Ascending aorta (tissue), 2 donors: ENCODE data around the gene SLC52A3. TPM values are rescaled to one million over a fixed set of nuclear protein-coding genes. Genes with fewer than 3 reads are reported as not detected.
"Not testable (repeated sequence)": the region's sequence is repeated elsewhere in the genome, so short reads cannot be mapped to it uniquely, and the experiment has no call there.

Experiments
- DNase-seq, 2 donors: peaks; one replicate each; pipeline ENCODE4 v3.0.0-alpha.2; 2019; ENCODE audit warnings: low spot score in 2 of 2
- H3K27ac ChIP-seq, 2 donors: fragments of 200-600 bp; sonication (generic); one replicate each; pipeline ENCODE4 v1.5.1; 2016 to 2017; ENCODE audit warnings: mild to moderate bottlenecking in 1 of 2
- H3K27me3 ChIP-seq: fragments of 200-600 bp; sonication (generic); one replicate; pipeline ENCODE4 v1.5.1; 2017
- H3K36me3 ChIP-seq, 2 donors: fragments of 200-600 bp; sonication (generic); one replicate each; pipeline ENCODE4 v1.5.1; 2016
- H3K4me1 ChIP-seq, 2 donors: fragments of 200-600 bp; sonication (generic); one replicate each; pipeline ENCODE4 v1.5.1; 2016 to 2017; ENCODE audit warnings: mild to moderate bottlenecking in 1 of 2
- H3K4me3 ChIP-seq, 2 donors: fragments of 200-600 bp; sonication (generic); one replicate each; pipeline ENCODE4 v1.5.1; 2016 to 2017; ENCODE audit warnings: mild to moderate bottlenecking in 1 of 2
- H3K9me3 ChIP-seq, 2 donors: fragments of 200-600 bp; sonication (generic); one replicate each; pipeline ENCODE4 v1.5.1; 2016
- CTCF ChIP-seq, 3 experiments: fragments of 200-600 bp in 2 of 3; fragments of 450-650 bp in 1 of 3; sonication (generic) in 2 of 3; IDR thresholded peaks; one replicate each; pipeline ENCODE4 v1.5.1; 2016 to 2019; ENCODE audit warnings: antibody characterized with exemption in 3 of 3, mild to moderate bottlenecking in 1 of 3, moderate library complexity in 1 of 3
- intact Hi-C: fragments of 100-400 bp; cut with DNase I; formaldehyde crosslinking; loops from one replicate; pipeline ENCODE4 v1.15.1; 2023
- total RNA-seq: library from RNA; depleted of rRNA; stranded (reverse); fragments of >200 nt; gene quantifications from one replicate; pipeline ENCODE4 v1.1.0, GENCODE V29; 2016

Gene SLC52A3
- total RNA-seq, 1 donor from 2014 or later: 3.0 TPM

- Histone ChIP-seq H3K9me3 (no peaks in the 10 kb centered on the region), H3K27me3 (no peaks in the 10 kb centered on the region), H3K27ac (no peak overlapping the region), H3K4me1 (no peaks in the 10 kb centered on the region), H3K36me3 (no peaks in the 10 kb centered on the region), H3K4me3 (no peak overlapping the region)
- intact Hi-C loops: no loop called here
- no peak for TF ChIP-seq CTCF (IDR thresholded peaks at IDR 0.05)
- DNase-seq: no peak
These were observed 37.4 kb upstream of the SLC52A3 start for GRCh38 chr20:805713-806112.

GRCh38 chr20:801678-802077 is 33.4 kb upstream of the SLC52A3 start:
- Histone ChIP-seq H3K4me3 (no peak overlapping the region), H3K27ac (no peak overlapping the region), H3K27me3 (no peaks in the 10 kb centered on the region), H3K4me1 (no peaks in the 10 kb centered on the region), H3K9me3 (no peaks in the 10 kb centered on the region), H3K36me3 (no peaks in the 10 kb centered on the region)
- no peak for DNase-seq
- TF ChIP-seq CTCF (IDR thresholded peaks at IDR 0.05): no peak
- intact Hi-C loops: no loop called here

- not testable (repeated sequence) for H3K27ac ChIP-seq, H3K27me3 ChIP-seq, H3K4me1 ChIP-seq
These were observed 31.7 kb upstream of the SLC52A3 start for GRCh38 chr20:800026-800425.

GRCh38 chr20:798746-799145 is 30.4 kb upstream of the SLC52A3 start:
- H3K27ac ChIP-seq, H3K4me1 ChIP-seq, DNase-seq, intact Hi-C loops, H3K36me3 ChIP-seq, H3K9me3 ChIP-seq, H3K4me3 ChIP-seq, H3K27me3 ChIP-seq: not testable (repeated sequence)

More at GRCh38 chr20:800026-800425, 31.7 kb upstream of the SLC52A3 start:
- H3K36me3 ChIP-seq, H3K4me3 ChIP-seq, intact Hi-C loops, DNase-seq, H3K9me3 ChIP-seq: not testable (repeated sequence)

GRCh38 chr20:796921-797320 is 28.6 kb upstream of the SLC52A3 start:
- H3K4me3 ChIP-seq: no peak overlapping the region
- TF ChIP-seq CTCF (IDR thresholded peaks at IDR 0.05): no peak

GRCh38 chr20:792248-792647 is 23.9 kb upstream of the SLC52A3 start:
- Histone ChIP-seq H3K36me3 (no peaks in the 10 kb centered on the region), H3K4me3 (no peak overlapping the region), H3K4me1 (no peaks in the 10 kb centered on the region), H3K27me3 (no peaks in the 10 kb centered on the region), H3K9me3 (no peaks in the 10 kb centered on the region), H3K27ac (no peak overlapping the region)
- TF ChIP-seq CTCF (IDR thresholded peaks at IDR 0.05): no peak
- DNase-seq: no peak
- intact Hi-C loops: no loop called here

More at GRCh38 chr20:796921-797320, 28.6 kb upstream of the SLC52A3 start:
- no peak for DNase-seq
- Histone ChIP-seq H3K27me3 (no peaks in the 10 kb centered on the region), H3K27ac (no peak overlapping the region), H3K4me1 (no peaks in the 10 kb centered on the region), H3K9me3 (no peaks in the 10 kb centered on the region), H3K36me3 (no peaks in the 10 kb centered on the region)
- intact Hi-C loops: no loop called here

GRCh38 chr20:791056-791455 is 22.8 kb upstream of the SLC52A3 start:
- no peaks in the 10 kb centered on the region for H3K4me1 ChIP-seq
- H3K27me3 ChIP-seq: no peaks in the 10 kb centered on the region
- no peaks in the 10 kb centered on the region for H3K9me3 ChIP-seq
- DNase-seq: no peak
- TF ChIP-seq CTCF (IDR thresholded peaks at IDR 0.05): no peak
- H3K27ac ChIP-seq: no peak overlapping the region
- no peak overlapping the region for H3K4me3 ChIP-seq
- no peaks in the 10 kb centered on the region for H3K36me3 ChIP-seq
- intact Hi-C loops: no loop called here
